Natural killer cell (primary cell): Measurements from ENCODE around the gene JAGN1. TPM values are rescaled to one million over a fixed set of nuclear protein-coding genes. Genes with fewer than 3 reads are reported as not detected.

Experiments used
- ATAC-seq, 3 donors: fragments of 150-1000 bp in 2 of 3; fragments of 200-7000 bp in 1 of 3; cut with Tn5 transposase; 1 replicate in 1 of 3; 2 replicates in 2 of 3; pipeline ENCODE4 v1.10.0; 2021; ENCODE audit warnings: mild to moderate bottlenecking in 2 of 3, moderate library complexity in 2 of 3
- DNase-seq, 2 donors: peaks; one replicate each; pipeline versions ENCODE4 v3.0.0 to v3.0.0-alpha.2; 2013 to 2021; ENCODE audit warnings: mixed read lengths in 1 of 2
- H3K27ac ChIP-seq: one replicate; pipeline ENCODE4 v1.5.1; 2013; ENCODE audit warnings: mild to moderate bottlenecking, low read length
- H3K27me3 ChIP-seq: one replicate; pipeline ENCODE4 v1.6.1; 2013; ENCODE audit warnings: low read length; ENCODE audit not compliant: control insufficient read depth, insufficient read depth
- H3K36me3 ChIP-seq: one replicate; pipeline ENCODE4 v1.6.1; 2013; ENCODE audit warnings: low read length; ENCODE audit not compliant: control insufficient read depth, insufficient read depth
- H3K4me1 ChIP-seq: one replicate; pipeline ENCODE4 v1.6.1; 2013; ENCODE audit warnings: low read length; ENCODE audit not compliant: control insufficient read depth, insufficient read depth
- H3K4me3 ChIP-seq: one replicate; pipeline ENCODE4 v1.5.1; 2013; ENCODE audit warnings: low read length
- H3K9me3 ChIP-seq: one replicate; pipeline ENCODE4 v1.6.1; 2013; ENCODE audit warnings: low read length; ENCODE audit not compliant: control insufficient read depth, insufficient read depth
- H3K27ac Mint-ChIP-seq, 2 donors: one replicate each; pipeline ENCODE4 v1.8.0; 2022; ENCODE audit warnings: mild to moderate bottlenecking in 2 of 2, mixed read lengths in 2 of 2, moderate library complexity in 1 of 2
- H3K27me3 Mint-ChIP-seq, 2 donors: one replicate each; pipeline ENCODE4 v1.8.0; 2022; ENCODE audit warnings: low read depth in 2 of 2, mixed read lengths in 2 of 2
- H3K36me3 Mint-ChIP-seq: one replicate; pipeline ENCODE4 v1.8.0; 2022; ENCODE audit warnings: mixed read lengths
- H3K4me1 Mint-ChIP-seq, 2 donors: one replicate each; pipeline ENCODE4 v1.8.0; 2022; ENCODE audit warnings: mixed read lengths in 2 of 2
- H3K4me3 Mint-ChIP-seq: one replicate; pipeline ENCODE4 v1.8.0; 2022; ENCODE audit warnings: mild to moderate bottlenecking, moderate library complexity, mixed read lengths
- H3K9me3 Mint-ChIP-seq, 2 donors: one replicate each; pipeline ENCODE4 v1.8.0; 2022; ENCODE audit warnings: mixed read lengths in 2 of 2
- WGBS: methylation state at CpG from one replicate; pipeline ENCODE4 v1.1.7; 2013; ENCODE audit warnings: missing lambda C conversion rate; ENCODE audit not compliant: insufficient coverage; 5-methylcytosine and 5-hydroxymethylcytosine counted together
- intact Hi-C: fragments of 100-400 bp; cut with micrococcal nuclease; formaldehyde crosslinking; loops from one replicate; pipeline ENCODE4 v1.14.2; 2022
- total RNA-seq, 4 donors: library from RNA; stranded (reverse); fragments of 120-200 nt in 1 of 4; gene quantifications; one replicate each; pipeline versions ENCODE4 v1.2.3 to v1.2.4, GENCODE V29; 2013 to 2022
- TF ChIP-seq, protein P1 (sequence below): fragments of 200-600 bp; IDR thresholded peaks from one replicate; pipeline ENCODE4 v1.8.0; 2022; ENCODE audit warnings: antibody characterized with exemption

JAGN1 gene
- total RNA-seq, 3 donors from 2014 or later (not counting 1 experiment from before 2014, with no cell fraction given): 15.4 to 16.6 (median 15.5) TPM

DNA sequence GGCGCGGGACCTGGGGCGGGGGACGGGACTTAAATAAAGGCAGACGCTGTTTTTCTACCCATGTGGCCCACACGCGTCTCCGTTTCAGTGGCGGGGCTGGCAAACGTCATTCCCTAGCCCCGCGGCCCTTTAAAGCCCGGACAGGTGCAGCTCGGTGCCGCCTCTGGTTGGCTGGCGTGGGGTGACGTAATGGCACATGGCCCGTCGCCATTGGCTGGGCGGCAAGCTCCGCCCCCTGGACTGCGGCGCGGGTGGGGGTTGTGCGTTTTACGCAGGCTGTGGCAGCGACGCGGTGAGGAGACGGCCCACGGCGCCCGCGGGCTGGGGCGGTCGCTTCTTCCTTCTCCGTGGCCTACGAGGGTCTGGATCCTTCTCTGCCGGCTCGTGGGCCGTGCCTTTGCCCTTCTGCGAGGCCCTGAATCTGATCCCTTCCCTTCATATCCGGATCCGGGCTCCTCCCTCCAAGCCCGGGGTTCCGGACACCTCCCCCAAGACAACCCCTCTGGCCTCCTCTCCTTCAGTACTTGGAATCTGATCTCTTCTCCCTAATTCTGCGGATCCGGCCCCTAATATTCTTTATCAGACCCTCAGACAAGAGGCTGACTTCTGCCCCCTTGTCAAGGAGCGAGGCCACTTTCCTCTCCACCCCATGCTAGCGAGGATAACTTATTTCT lies 43.3 kb downstream of the JAGN1 start, which contains the start of gene CRELD1:
Gene CRELD1, plus strand, starts transcription at position 274 of the 674 bp plus-strand sequence. CDS start 605 bp downstream, outside the sequence.
- H3K4me3 ChIP-seq: peak within 1 kb of the TSS; percentile 78
- Mint-ChIP-seq H3K36me3 (no peaks in the 10 kb centered on the region), H3K27ac (peak within 1 kb of the TSS; percentile 97 to 99), H3K4me3 (peak within 1 kb of the TSS; percentile 98), H3K27me3 (no peaks in the 10 kb centered on the region), H3K9me3 (no peaks in the 10 kb centered on the region), H3K4me1 (peaks cover 44 to 50% of the 10 kb centered on the region in 2 donors)
- TF ChIP-seq, protein P1, sequence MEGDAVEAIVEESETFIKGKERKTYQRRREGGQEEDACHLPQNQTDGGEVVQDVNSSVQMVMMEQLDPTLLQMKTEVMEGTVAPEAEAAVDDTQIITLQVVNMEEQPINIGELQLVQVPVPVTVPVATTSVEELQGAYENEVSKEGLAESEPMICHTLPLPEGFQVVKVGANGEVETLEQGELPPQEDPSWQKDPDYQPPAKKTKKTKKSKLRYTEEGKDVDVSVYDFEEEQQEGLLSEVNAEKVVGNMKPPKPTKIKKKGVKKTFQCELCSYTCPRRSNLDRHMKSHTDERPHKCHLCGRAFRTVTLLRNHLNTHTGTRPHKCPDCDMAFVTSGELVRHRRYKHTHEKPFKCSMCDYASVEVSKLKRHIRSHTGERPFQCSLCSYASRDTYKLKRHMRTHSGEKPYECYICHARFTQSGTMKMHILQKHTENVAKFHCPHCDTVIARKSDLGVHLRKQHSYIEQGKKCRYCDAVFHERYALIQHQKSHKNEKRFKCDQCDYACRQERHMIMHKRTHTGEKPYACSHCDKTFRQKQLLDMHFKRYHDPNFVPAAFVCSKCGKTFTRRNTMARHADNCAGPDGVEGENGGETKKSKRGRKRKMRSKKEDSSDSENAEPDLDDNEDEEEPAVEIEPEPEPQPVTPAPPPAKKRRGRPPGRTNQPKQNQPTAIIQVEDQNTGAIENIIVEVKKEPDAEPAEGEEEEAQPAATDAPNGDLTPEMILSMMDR: no peak
- H3K27ac ChIP-seq: peak within 1 kb of the TSS; percentile 93
- intact Hi-C loops: loop anchor here (2.0 to 5.0 kb wide), 6 partner anchors 43 to 291 kb away; partner anchors contain the start of genes BRK1, EMC3, FANCD2 and JAGN1
- ATAC-seq (peak; percentile 82 to 92 (median 83)), DNase-seq (peak; percentile 98 to 99)
- H3K27me3 ChIP-seq: no peaks in the 10 kb centered on the region
- no peaks in the 10 kb centered on the region for H3K9me3 ChIP-seq
- under 1% methylated on average over 50 of the region's 50 CpGs for WGBS
- H3K36me3 ChIP-seq: peaks cover 16% of the 10 kb centered on the region
- H3K4me1 ChIP-seq: peaks cover 29% of the 10 kb centered on the region

DNA sequence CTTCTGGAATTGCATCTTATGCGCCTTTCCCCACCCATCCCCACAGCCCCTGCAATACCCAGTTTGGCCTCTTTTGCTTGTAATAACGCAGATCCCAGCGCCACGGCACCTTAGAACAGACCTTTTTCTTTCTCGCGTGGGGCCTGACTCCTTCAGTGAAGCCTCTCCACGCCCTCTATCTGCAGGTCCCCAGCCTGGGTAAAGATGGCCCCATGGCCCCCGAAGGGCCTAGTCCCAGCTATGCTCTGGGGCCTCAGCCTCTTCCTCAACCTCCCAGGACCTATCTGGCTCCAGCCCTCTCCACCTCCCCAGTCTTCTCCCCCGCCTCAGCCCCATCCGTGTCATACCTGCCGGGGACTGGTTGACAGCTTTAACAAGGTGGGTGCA lies 43.8 kb downstream of the JAGN1 start:
- TF ChIP-seq, protein P1: no peak
- peak in 1 of 2 donors; percentile 73 for DNase-seq

DNA sequence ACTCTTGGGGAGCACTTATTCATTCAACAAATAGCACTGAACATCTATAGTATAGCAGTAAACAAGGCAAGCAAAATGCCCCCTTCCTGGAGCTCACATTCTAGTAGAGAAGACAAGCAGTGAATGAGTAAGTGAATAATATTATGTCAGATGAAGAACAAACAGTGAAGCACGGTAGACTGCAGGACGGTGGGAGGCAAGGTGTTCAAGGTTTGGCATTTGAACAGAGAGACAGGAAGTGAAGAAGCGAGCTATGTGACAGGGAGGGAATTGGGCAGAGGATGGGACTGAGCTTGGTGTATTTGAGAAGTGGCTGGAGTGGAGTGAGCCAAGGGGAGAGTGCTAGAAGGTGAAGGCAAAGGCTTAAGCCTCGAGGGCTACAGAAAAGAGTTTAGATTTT lies 44.6 kb downstream of the JAGN1 start:
- no peaks in the 10 kb centered on the region for H3K27me3 Mint-ChIP-seq
- H3K9me3 Mint-ChIP-seq: no peaks in the 10 kb centered on the region
- Histone ChIP-seq H3K36me3 (peaks cover 16% of the 10 kb centered on the region), H3K9me3 (no peaks in the 10 kb centered on the region), H3K27ac (no peak overlapping the region), H3K4me1 (peaks cover 29% of the 10 kb centered on the region), H3K27me3 (no peaks in the 10 kb centered on the region), H3K4me3 (no peak overlapping the region)
- ATAC-seq (no peak), DNase-seq (no peak)
- 79% methylated on average over 4 of the region's 4 CpGs for WGBS
- peaks cover 44 to 50% of the 10 kb centered on the region in 2 donors for H3K4me1 Mint-ChIP-seq
- no peaks in the 10 kb centered on the region for H3K36me3 Mint-ChIP-seq
- peak overlapping the region; percentile 97 to 99 for H3K27ac Mint-ChIP-seq
- TF ChIP-seq, protein P1: no peak
- H3K4me3 Mint-ChIP-seq: peak overlapping the region; percentile 98
- intact Hi-C loops: loop anchor here (5.0 kb wide), 3 partner anchors 88 to 182 kb away; partner anchors contain the start of genes BRK1 and FANCD2

More for the DNA sequence above, 43.8 kb downstream of the JAGN1 start:
- peak overlapping the region; percentile 97 to 99 for H3K27ac Mint-ChIP-seq
- peak overlapping the region; percentile 98 for H3K4me3 Mint-ChIP-seq
- Histone ChIP-seq H3K4me3 (peak overlapping the region; percentile 78), H3K27ac (peak overlapping the region; percentile 93), H3K9me3 (no peaks in the 10 kb centered on the region), H3K36me3 (peaks cover 16% of the 10 kb centered on the region), H3K27me3 (no peaks in the 10 kb centered on the region), H3K4me1 (peaks cover 29% of the 10 kb centered on the region)
- intact Hi-C loops: loop anchor here (5.0 kb wide), 3 partner anchors 87 to 183 kb away; partner anchors contain the start of genes BRK1 and FANCD2
- no peaks in the 10 kb centered on the region for H3K36me3 Mint-ChIP-seq
- no peaks in the 10 kb centered on the region for H3K27me3 Mint-ChIP-seq
- H3K9me3 Mint-ChIP-seq: no peaks in the 10 kb centered on the region
- 27% methylated on average over 11 of the region's 11 CpGs for WGBS
- peaks cover 44 to 50% of the 10 kb centered on the region in 2 donors for H3K4me1 Mint-ChIP-seq
- peak in 1 of 3 donors; percentile 2 for ATAC-seq
